Measurements from ENCODE around the gene KLK2.

GRCh38 chr19:50843205-50843604, 30.0 kb upstream of the KLK2 start:
- TF ChIP-seq CTCF (IDR thresholded peaks at IDR 0.05 in 2 of 3, conservative IDR thresholded peaks at IDR 0.05 in 1 of 3; ENCODE audit: borderline replicate concordance in 1 of 3, insufficient read depth in 1 of 3, low read depth in 2 of 3, low read length in 2 of 3), result no peak
- TF ChIP-seq EZH2phosphoT487 (IDR thresholded peaks at IDR 0.05; ENCODE audit: borderline replicate concordance), result no peak
- TF ChIP-seq REST (IDR thresholded peaks at IDR 0.05; ENCODE audit: low read depth), result no peak
- no peak for TF ChIP-seq MAX (IDR thresholded peaks at IDR 0.05)
- TF ChIP-seq POLR2AphosphoS5 (IDR thresholded peaks at IDR 0.05; ENCODE audit: low read depth, low read length), result no peak
- TF ChIP-seq SP1 (IDR thresholded peaks at IDR 0.05; ENCODE audit: low read depth), result no peak
- no peak for TF ChIP-seq EZH2 (IDR thresholded peaks at IDR 0.05)
- TF ChIP-seq POLR2A (IDR thresholded peaks at IDR 0.05; ENCODE audit: borderline replicate concordance, extremely low read depth, insufficient read depth, insufficient read length), result no peak
- TF ChIP-seq SIN3A (IDR thresholded peaks at IDR 0.05; ENCODE audit: low read depth), result no peak
- no peak for TF ChIP-seq EGR1 (IDR thresholded peaks at IDR 0.05; ENCODE audit: low read depth)
- TF ChIP-seq ZFX (IDR thresholded peaks at IDR 0.05), result no peak
- TF ChIP-seq YY1 (IDR thresholded peaks at IDR 0.05; ENCODE audit: extremely low read depth, insufficient replicate concordance, low read depth, low read length), result no peak
- no peak for TF ChIP-seq ELF1 (IDR thresholded peaks at IDR 0.05; ENCODE audit: borderline replicate concordance, low read depth)
- TF ChIP-seq CEBPB (IDR thresholded peaks at IDR 0.05; ENCODE audit: low read depth), result no peak

Measured in HCT116 (cell line).